Ovary (tissue), 9 donors: Measurements from ENCODE around the gene MAN2A2. TPM values are rescaled to one million over a fixed set of nuclear protein-coding genes. Genes with fewer than 3 reads are reported as not detected.
A peak's percentile ranks its signal among the peaks of the same experiment; 100 is the strongest.
"Not testable (repeated sequence)": the region's sequence is repeated elsewhere in the genome, so short reads cannot be mapped to it uniquely, and the experiment has no call there.

Source experiments
- DNase-seq, 5 donors: peaks; one replicate each; pipeline ENCODE4 v3.0.0-alpha.2; 2019 to 2020
- H3K27ac ChIP-seq, 2 donors: fragments of 200-600 bp; one replicate each; pipeline versions ENCODE4 v1.5.1 to v1.8.0; 2019 to 2022
- H3K27me3 ChIP-seq: fragments of 200-600 bp; one replicate; pipeline ENCODE4 v1.8.0; 2022
- H3K36me3 ChIP-seq: fragments of 200-600 bp; sonication (generic); one replicate; pipeline ENCODE4 v1.5.1; 2019
- H3K4me1 ChIP-seq: one replicate; pipeline ENCODE4 v1.8.1; 2013; ENCODE audit warnings: mild to moderate bottlenecking, moderate library complexity; ENCODE audit not compliant: insufficient read depth
- H3K4me3 ChIP-seq: fragments of 200-600 bp; sonication (generic); one replicate; pipeline ENCODE4 v1.5.1; 2017
- H3K9me3 ChIP-seq, 2 donors: fragments of 200-600 bp in 1 of 2; sonication (generic) in 1 of 2; one replicate each; pipeline versions ENCODE4 v1.5.1 to v1.8.1; 2013 to 2019; ENCODE audit warnings: mild to moderate bottlenecking in 1 of 2, moderate library complexity in 1 of 2
- EP300 ChIP-seq: sonication (generic); formaldehyde crosslinking; IDR thresholded peaks from one replicate; pipeline ENCODE4 v1.6.1; 2017; ENCODE audit warnings: antibody characterized with exemption
- POLR2A ChIP-seq: fragments of 450-650 bp; IDR thresholded peaks from one replicate; pipeline ENCODE4 v1.6.1; 2017; ENCODE audit warnings: antibody characterized with exemption, mild to moderate bottlenecking, moderate library complexity
- WGBS, 3 donors: extraction: QIAGEN DNeasy Blood & Tissue Kit in 1 of 3; methylation state at CpG; one replicate each; pipeline versions ENCODE4 v1.1.5 to v1.1.7; 2013 to 2017; 5-methylcytosine and 5-hydroxymethylcytosine counted together
- intact Hi-C, 4 donors: fragments of 100-400 bp; cut with DNase I; formaldehyde crosslinking; loops; one replicate each; pipeline versions ENCODE4 v1.11.0 to v1.15.1; 2022 to 2023
- polyA plus RNA-seq, 2 donors: library from polyadenylated mRNA; stranded (reverse); fragments of 200-250 nt in 1 of 2; fragments of 350-450 nt in 1 of 2; fragmentation: Illumina TruSeq in 1 of 2; extraction: RNeasy Lipid Tissue Mini Kit (QIAGEN cat#74804) in 1 of 2; gene quantifications; one replicate each; pipeline ENCODE4 v1.2.3, GENCODE V29; 2013 to 2014
- total RNA-seq, 7 donors: library from RNA; depleted of rRNA in 2 of 7; stranded (reverse); fragments of >200 nt in 2 of 7; fragmentation: NEBNext Ultra II Directional in 3 of 7; extraction: Animal tissue kit (Norgen Biotek cat#: 25700) in 3 of 7; gene quantifications; one replicate each; pipeline versions ENCODE4 v1.1.0 to v1.2.4, GENCODE V29; 2016 to 2023
- TF ChIP-seq, protein P1 (sequence below), 3 donors: fragments of 450-650 bp in 2 of 3; fragments of 200-600 bp in 1 of 3; IDR thresholded peaks; one replicate each; pipeline versions ENCODE4 v1.5.1 to v1.8.0; 2016 to 2022; ENCODE audit warnings: antibody characterized with exemption in 3 of 3, mild to moderate bottlenecking in 1 of 3
- donor health status: DM: no; HTN: no; CAD: no; lungs with moderate emphysema.
- donor health status: DM: no; HTN: no; CAD: no.
- donor health status: Bipolar disorder and iron deficiency.
- donor health status: DM: yes; HTN: yes; CAD: no.
- donor health status: DM: no; HTN: no; CAD: no.
- donor health status: DM: yes; HTN: yes; CAD: no.

Gene MAN2A2
- total and polyA plus RNA-seq, 9 donors = 25.3 to 66.5 (median 31.2) TPM

DNA sequence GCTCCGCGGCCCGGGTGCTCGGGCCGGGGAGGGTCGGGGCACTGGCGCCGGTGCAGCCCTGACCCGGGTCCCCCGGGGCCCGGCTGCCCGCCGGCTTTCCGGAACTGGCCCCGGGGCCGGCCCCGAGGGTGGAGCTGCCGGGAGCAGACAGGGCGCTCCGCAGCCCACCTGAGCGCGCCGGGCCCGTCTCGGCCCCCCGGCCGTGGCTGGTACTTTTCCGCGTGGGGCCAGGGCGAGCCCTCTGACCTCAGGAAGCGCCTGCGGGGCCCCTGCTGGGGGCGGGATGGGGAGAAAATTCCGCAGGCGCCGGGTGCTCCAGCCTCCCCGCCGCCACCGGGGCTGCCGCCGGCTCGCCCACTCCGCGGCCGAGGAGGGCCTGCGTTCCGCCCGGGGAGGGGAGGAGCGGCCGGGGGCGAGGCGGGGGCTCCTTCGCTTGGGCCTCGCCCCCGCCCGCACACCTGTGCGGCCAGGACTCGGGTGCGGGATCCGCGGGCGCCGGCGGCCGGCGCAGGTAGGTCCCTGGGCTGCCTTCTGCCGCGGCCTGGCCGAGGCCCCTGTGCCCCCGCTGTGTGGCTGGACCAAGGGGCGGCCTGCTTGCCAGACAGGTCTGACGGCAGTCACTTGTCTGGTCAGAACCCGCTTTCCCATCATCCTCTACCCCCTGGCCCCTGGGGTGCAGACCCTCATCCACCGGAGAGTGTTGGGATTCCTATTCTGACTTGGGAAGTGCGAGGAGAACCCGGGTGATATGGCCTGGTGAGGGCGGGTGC, 31.2 kb upstream of the MAN2A2 start:
- Histone ChIP-seq H3K9me3 (no peaks in the 10 kb centered on the region), H3K27ac (peak overlapping the region; percentile 88 to 97), H3K36me3 (no peaks in the 10 kb centered on the region), H3K4me3 (peak overlapping the region; percentile 94), H3K4me1 (peaks cover 15% of the 10 kb centered on the region), H3K27me3 (no peaks in the 10 kb centered on the region)
- intact Hi-C loops = loop anchor here in 1 of 4 donors (10.0 kb wide), 1 partner anchor 157 kb away; the partner anchor contains the start of gene BLM
- no peak for TF ChIP-seq POLR2A
- TF ChIP-seq EP300 = no peak
- TF ChIP-seq, protein P1, sequence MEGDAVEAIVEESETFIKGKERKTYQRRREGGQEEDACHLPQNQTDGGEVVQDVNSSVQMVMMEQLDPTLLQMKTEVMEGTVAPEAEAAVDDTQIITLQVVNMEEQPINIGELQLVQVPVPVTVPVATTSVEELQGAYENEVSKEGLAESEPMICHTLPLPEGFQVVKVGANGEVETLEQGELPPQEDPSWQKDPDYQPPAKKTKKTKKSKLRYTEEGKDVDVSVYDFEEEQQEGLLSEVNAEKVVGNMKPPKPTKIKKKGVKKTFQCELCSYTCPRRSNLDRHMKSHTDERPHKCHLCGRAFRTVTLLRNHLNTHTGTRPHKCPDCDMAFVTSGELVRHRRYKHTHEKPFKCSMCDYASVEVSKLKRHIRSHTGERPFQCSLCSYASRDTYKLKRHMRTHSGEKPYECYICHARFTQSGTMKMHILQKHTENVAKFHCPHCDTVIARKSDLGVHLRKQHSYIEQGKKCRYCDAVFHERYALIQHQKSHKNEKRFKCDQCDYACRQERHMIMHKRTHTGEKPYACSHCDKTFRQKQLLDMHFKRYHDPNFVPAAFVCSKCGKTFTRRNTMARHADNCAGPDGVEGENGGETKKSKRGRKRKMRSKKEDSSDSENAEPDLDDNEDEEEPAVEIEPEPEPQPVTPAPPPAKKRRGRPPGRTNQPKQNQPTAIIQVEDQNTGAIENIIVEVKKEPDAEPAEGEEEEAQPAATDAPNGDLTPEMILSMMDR (IDR thresholded peaks at IDR 0.05) = no peak
- DNase-seq = peak in 3 of 5 donors; percentile 46 to 67 (median 61)
- 1 to 2% (median 2%) methylated on average over 36 to 77 of the region's 77 CpGs for WGBS, 3 donors

DNA sequence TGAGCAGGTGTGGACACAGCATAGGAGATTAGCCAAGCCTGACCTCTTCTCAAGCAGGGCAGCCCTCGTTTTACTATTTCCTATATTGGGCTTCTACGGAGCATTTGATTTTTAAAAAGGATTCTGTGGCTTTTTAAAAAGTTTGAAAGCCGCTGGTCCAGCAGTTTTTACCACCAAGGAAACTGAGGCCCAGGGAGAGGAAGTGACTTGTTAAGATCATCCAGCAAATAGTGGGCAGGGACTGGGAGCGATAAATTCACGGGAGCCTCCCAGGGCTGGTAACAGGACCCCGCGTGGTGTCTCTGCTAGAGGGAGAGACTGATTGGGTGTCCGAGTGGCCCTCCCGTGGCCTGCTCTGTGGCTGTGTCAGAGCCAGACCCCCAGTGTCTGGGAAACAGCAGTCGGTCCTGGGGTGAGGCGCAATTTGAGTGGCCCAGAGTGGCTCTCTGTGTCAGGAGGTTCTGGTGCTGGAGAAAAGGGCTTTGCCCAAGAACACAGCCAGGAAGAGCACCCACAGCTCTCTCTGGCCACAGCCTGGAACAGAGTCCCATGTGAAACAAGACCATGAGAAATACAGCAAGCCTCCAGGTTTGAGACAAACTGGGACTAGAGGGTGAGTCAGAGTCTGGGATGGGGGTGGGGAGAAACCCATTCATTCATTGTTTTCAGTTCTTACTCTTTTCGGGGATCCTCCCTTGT, 30.5 kb upstream of the MAN2A2 start:
- Histone ChIP-seq H3K9me3 (no peaks in the 10 kb centered on the region), H3K36me3 (no peaks in the 10 kb centered on the region), H3K4me1 (peaks cover 15% of the 10 kb centered on the region), H3K27me3 (no peaks in the 10 kb centered on the region), H3K27ac (peak overlapping the region; percentile 88 to 97), H3K4me3 (peak overlapping the region; percentile 94)
- WGBS, 3 donors = 43 to 46% (median 46%) methylated on average over 12 of the region's 12 CpGs
- intact Hi-C loops = loop anchor here in 1 of 4 donors (10.0 kb wide), 1 partner anchor 158 kb away; the partner anchor contains the start of gene BLM
- TF ChIP-seq EP300 = no peak
- TF ChIP-seq, protein P1 (IDR thresholded peaks at IDR 0.05) = no peak
- no peak for TF ChIP-seq POLR2A
- DNase-seq = peak in 2 of 5 donors; percentile 32 to 34

DNA sequence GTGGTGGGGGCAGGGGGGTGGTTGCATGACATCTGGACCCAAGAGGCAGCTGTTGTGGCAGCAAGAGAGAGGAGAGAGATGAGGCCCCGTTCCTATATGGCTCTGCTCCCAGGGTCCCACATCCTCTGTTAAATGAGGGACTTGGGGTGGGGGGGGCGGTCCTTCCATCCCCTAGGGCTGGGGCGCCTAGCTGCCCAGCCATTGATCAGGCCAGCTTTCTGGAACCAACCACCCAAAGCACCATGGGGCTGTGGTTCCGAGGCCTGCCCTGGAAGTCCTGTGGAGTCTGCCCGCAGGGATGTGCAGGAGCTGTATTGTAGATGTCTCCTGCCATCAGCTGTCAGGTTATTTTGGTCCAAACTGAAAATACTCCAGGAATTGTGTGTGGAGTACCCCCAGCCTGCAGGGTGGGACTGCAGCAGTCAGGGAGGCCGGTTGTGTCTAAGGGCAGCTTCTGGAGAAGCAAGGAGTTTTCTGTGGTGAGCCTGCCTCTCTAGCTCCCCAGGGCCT, 29.6 kb upstream of the MAN2A2 start:
- no peaks in the 10 kb centered on the region for H3K36me3 ChIP-seq
- no peak for DNase-seq
- TF ChIP-seq, protein P1 (IDR thresholded peaks at IDR 0.05) = no peak
- TF ChIP-seq EP300 = no peak
- TF ChIP-seq POLR2A = no peak
- H3K27ac ChIP-seq = peak overlapping the region in 1 of 2 donors; percentile 19
- H3K4me1 ChIP-seq = peaks cover 15% of the 10 kb centered on the region
- no peaks in the 10 kb centered on the region for H3K27me3 ChIP-seq
- no peaks in the 10 kb centered on the region for H3K9me3 ChIP-seq
- 79 to 90% (median 88%) methylated on average over 6 of the region's 6 CpGs for WGBS, 3 donors
- no peak overlapping the region for H3K4me3 ChIP-seq
- intact Hi-C loops = loop anchor here in 1 of 4 donors (10.0 kb wide), 1 partner anchor 159 kb away; the partner anchor contains the start of gene BLM

DNA sequence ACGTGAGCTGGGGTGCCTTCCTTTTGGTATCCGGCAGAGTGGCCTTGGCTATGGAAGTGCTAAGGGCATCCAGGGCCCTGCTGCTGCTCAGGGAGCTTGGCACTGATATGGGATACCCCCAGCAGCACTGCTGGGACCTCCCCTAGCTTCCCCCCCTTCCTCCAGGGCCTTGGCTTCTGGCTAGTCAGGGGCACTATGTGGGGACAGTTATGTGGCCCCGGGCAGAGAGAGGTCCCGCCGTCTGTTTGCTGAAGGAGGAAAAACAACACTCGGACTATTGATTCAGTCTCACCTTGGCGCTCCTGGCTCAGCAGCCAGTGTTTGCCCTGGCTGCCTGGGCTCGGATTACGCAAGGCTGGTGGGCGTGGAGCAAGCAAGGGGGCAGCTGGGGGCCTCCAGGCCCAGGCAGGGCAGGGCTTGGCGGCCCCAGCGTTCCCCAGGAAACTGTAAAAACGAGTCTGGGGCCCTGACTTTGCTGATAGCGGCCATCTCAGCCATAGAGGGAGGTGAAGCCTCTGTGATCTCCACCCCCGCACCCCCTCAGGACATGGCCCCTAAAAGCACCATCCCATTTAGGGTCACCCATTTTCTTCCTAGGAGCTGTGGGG, 29.0 kb upstream of the MAN2A2 start:
- no peaks in the 10 kb centered on the region for H3K9me3 ChIP-seq
- no peaks in the 10 kb centered on the region for H3K27me3 ChIP-seq
- TF ChIP-seq, protein P1 (IDR thresholded peaks at IDR 0.05) = no peak
- TF ChIP-seq EP300 (no peak), POLR2A (no peak)
- H3K4me1 ChIP-seq = peaks cover 15% of the 10 kb centered on the region
- H3K27ac ChIP-seq = peak overlapping the region in 1 of 2 donors; percentile 19
- peak in 2 of 5 donors; percentile 26 to 30 for DNase-seq
- no peaks in the 10 kb centered on the region for H3K36me3 ChIP-seq
- H3K4me3 ChIP-seq = no peak overlapping the region
- intact Hi-C loops = loop anchor here in 1 of 4 donors (10.0 kb wide), 1 partner anchor 159 kb away; the partner anchor contains the start of gene BLM
- 71 to 81% (median 76%) methylated on average over 15 of the region's 15 CpGs for WGBS, 3 donors

DNA sequence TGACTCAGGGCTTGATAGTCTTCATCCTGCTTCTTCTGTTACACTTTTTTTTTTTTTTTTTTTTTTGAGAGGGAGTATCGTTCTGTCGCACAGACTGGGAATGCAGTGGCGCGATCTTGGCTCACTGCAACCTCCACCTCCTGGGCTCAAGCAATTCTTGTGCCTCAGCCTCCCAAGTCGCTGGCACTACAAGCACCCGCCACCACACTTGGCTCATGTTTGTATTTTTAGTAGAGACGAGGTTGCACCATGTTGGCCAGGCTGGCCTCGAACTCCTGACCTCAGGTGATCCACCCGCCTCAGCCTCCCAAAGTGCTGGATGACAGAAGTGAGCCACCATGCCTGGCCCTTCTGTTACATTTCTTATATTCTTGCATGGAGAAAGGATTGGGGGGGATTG, 28.1 kb upstream of the MAN2A2 start:
- not testable (repeated sequence) for H3K36me3 ChIP-seq, H3K27me3 ChIP-seq, H3K27ac ChIP-seq, DNase-seq, H3K4me3 ChIP-seq, H3K9me3 ChIP-seq
- intact Hi-C loops = loop anchor here in 1 of 4 donors (10.0 kb wide), 1 partner anchor 160 kb away; the partner anchor contains the start of gene BLM
- 91 to 93% (median 91%) methylated on average over 9 of the region's 9 CpGs for WGBS, 3 donors
- peaks cover 12% of the 10 kb centered on the region for H3K4me1 ChIP-seq
